ENCODE data around the gene KCNMA1.

- TF ChIP-seq RCOR1 (IDR thresholded peaks at IDR 0.05; ENCODE audit: low read length): no peak
- TF ChIP-seq, protein P1, sequence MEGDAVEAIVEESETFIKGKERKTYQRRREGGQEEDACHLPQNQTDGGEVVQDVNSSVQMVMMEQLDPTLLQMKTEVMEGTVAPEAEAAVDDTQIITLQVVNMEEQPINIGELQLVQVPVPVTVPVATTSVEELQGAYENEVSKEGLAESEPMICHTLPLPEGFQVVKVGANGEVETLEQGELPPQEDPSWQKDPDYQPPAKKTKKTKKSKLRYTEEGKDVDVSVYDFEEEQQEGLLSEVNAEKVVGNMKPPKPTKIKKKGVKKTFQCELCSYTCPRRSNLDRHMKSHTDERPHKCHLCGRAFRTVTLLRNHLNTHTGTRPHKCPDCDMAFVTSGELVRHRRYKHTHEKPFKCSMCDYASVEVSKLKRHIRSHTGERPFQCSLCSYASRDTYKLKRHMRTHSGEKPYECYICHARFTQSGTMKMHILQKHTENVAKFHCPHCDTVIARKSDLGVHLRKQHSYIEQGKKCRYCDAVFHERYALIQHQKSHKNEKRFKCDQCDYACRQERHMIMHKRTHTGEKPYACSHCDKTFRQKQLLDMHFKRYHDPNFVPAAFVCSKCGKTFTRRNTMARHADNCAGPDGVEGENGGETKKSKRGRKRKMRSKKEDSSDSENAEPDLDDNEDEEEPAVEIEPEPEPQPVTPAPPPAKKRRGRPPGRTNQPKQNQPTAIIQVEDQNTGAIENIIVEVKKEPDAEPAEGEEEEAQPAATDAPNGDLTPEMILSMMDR (IDR thresholded peaks at IDR 0.05): no peak
- TF ChIP-seq TEAD4 (IDR thresholded peaks at IDR 0.05; ENCODE audit: borderline replicate concordance, insufficient read depth): no peak
- TF ChIP-seq, protein P2, sequence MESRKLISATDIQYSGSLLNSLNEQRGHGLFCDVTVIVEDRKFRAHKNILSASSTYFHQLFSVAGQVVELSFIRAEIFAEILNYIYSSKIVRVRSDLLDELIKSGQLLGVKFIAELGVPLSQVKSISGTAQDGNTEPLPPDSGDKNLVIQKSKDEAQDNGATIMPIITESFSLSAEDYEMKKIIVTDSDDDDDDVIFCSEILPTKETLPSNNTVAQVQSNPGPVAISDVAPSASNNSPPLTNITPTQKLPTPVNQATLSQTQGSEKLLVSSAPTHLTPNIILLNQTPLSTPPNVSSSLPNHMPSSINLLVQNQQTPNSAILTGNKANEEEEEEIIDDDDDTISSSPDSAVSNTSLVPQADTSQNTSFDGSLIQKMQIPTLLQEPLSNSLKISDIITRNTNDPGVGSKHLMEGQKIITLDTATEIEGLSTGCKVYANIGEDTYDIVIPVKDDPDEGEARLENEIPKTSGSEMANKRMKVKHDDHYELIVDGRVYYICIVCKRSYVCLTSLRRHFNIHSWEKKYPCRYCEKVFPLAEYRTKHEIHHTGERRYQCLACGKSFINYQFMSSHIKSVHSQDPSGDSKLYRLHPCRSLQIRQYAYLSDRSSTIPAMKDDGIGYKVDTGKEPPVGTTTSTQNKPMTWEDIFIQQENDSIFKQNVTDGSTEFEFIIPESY (IDR thresholded peaks at IDR 0.05; ENCODE audit: borderline replicate concordance, low read depth): no peak
- no peak for TF ChIP-seq POLR2AphosphoS5 (IDR thresholded peaks at IDR 0.05; ENCODE audit: low read depth, low read length)
- no peak for TF ChIP-seq FOXM1 (IDR thresholded peaks at IDR 0.05; ENCODE audit: low read depth)
- TF ChIP-seq EP300 (IDR thresholded peaks at IDR 0.05; ENCODE audit: borderline replicate concordance in 1 of 2, low read depth in 1 of 2, low read length in 1 of 2): no peak
- TF ChIP-seq FOXJ3 (CRISPR knock-in tag; IDR thresholded peaks at IDR 0.05): no peak
- no peak for TF ChIP-seq TCF12 (IDR thresholded peaks at IDR 0.05)
- TF ChIP-seq GABPA (IDR thresholded peaks at IDR 0.05; ENCODE audit: low read depth): no peak
- TF ChIP-seq EZH2phosphoT487 (IDR thresholded peaks at IDR 0.05; ENCODE audit: borderline replicate concordance, low read depth): no peak
- TF ChIP-seq RAD21 (IDR thresholded peaks at IDR 0.05; ENCODE audit: low read length): no peak
- TF ChIP-seq, protein P3, sequence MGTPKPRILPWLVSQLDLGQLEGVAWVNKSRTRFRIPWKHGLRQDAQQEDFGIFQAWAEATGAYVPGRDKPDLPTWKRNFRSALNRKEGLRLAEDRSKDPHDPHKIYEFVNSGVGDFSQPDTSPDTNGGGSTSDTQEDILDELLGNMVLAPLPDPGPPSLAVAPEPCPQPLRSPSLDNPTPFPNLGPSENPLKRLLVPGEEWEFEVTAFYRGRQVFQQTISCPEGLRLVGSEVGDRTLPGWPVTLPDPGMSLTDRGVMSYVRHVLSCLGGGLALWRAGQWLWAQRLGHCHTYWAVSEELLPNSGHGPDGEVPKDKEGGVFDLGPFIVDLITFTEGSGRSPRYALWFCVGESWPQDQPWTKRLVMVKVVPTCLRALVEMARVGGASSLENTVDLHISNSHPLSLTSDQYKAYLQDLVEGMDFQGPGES (IDR thresholded peaks at IDR 0.05; ENCODE audit: low read depth, low read length): no peak
Measured at GRCh38 chr10:77586719-77587415, 50.7 kb downstream of the KCNMA1 start.

Measured in SK-N-SH (cell line).